RWPE2 (cell line): Measurements from ENCODE around the gene SSC5D.
A peak's percentile ranks its signal among the peaks of the same experiment; 100 is the strongest.

Experiments
- ATAC-seq: fragments of 200-7000 bp; cut with Tn5 transposase; 3 replicates; pipeline ENCODE4 v1.9.1; 2021; ENCODE audit warnings: low read depth
- DNase-seq: peaks from one replicate; pipeline ENCODE4 v3.0.0-alpha.2; 2020; ENCODE audit warnings: low spot score
- H3K27ac ChIP-seq: fragments of 450-650 bp; 2 replicates; pipeline ENCODE4 v1.5.1; 2017; ENCODE audit warnings: mild to moderate bottlenecking; ENCODE audit not compliant: poor library complexity, severe bottlenecking
- H3K27me3 ChIP-seq: fragments of 250-450 bp; sonication (Bioruptor Pico); 2 replicates; pipeline ENCODE4 v1.5.1; 2021; ENCODE audit warnings: mild to moderate bottlenecking, moderate library complexity; ENCODE audit not compliant: insufficient read depth, poor library complexity, severe bottlenecking
- H3K36me3 ChIP-seq: fragments of 250-450 bp; sonication (Bioruptor Pico); 2 replicates; pipeline ENCODE4 v1.5.1; 2020; ENCODE audit warnings: low read depth, mild to moderate bottlenecking, moderate library complexity
- H3K4me1 ChIP-seq: fragments of 250-450 bp; sonication (Bioruptor Pico); 2 replicates; pipeline ENCODE4 v1.5.1; 2021; ENCODE audit warnings: mild to moderate bottlenecking, moderate library complexity; ENCODE audit not compliant: insufficient read depth, poor library complexity, severe bottlenecking
- H3K4me3 ChIP-seq: fragments of 250-450 bp; sonication (Bioruptor Pico); 2 replicates; pipeline ENCODE4 v1.5.1; 2021; ENCODE audit warnings: mild to moderate bottlenecking, moderate library complexity; ENCODE audit not compliant: severe bottlenecking
- H3K9me3 ChIP-seq: fragments of 250-450 bp; sonication (Bioruptor Pico); 2 replicates; pipeline ENCODE4 v1.5.1; 2021; ENCODE audit warnings: mild to moderate bottlenecking, moderate library complexity; ENCODE audit not compliant: severe bottlenecking
- TF ChIP-seq, protein P1 (sequence below): fragments of 450-650 bp; IDR thresholded peaks from one replicate; pipeline ENCODE4 v1.5.1; 2017; ENCODE audit warnings: mild to moderate bottlenecking, moderate library complexity; ENCODE audit not compliant: poor library complexity, severe bottlenecking

The SSC5D gene

DNA sequence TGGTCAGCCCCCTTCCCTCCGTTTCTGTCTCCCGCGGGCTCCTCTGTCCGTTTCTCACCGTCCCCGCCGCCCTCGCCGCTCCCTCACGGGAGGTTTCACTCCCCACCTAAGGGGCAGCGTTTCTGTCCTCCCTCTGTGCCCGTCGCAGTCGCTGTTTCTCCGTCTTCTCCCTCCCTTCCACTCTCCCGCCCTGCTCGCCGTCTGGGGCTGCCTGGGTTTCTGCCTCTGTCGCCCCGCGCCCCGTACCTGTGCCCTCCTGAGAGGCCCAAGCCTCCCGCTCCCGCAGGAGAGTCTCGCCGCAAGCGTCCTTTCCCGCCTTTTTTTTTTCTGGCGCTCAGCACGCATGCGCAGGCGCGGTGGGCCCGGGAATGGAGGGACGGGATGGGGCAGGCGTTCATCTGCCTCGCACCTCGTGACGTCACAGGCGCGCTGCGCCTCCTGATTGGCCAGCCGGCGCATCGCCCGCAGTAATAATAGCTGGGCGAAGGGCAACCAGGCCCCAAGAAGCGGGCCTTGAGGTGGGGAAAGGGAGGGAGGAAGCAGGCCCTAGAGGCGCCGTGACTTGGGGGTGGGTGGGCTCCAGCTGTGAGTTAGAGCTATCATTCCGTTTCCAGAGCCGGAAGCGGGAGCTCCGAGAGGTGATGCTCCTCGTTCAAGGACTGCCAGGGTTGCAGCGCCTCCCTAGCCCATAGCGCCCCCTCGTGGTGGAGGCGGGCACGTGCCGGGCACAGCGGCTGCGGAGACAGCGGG lies 15.4 kb downstream of the SSC5D start:
- DNase-seq (peak; percentile 90), ATAC-seq (peak; percentile 86)
- Histone ChIP-seq H3K4me3 (peak overlapping the region; percentile 14), H3K27me3 (no peaks in the 10 kb centered on the region), H3K9me3 (no peaks in the 10 kb centered on the region), H3K36me3 (no peaks in the 10 kb centered on the region), H3K4me1 (no peaks in the 10 kb centered on the region), H3K27ac (no peak overlapping the region)
- TF ChIP-seq, protein P1, sequence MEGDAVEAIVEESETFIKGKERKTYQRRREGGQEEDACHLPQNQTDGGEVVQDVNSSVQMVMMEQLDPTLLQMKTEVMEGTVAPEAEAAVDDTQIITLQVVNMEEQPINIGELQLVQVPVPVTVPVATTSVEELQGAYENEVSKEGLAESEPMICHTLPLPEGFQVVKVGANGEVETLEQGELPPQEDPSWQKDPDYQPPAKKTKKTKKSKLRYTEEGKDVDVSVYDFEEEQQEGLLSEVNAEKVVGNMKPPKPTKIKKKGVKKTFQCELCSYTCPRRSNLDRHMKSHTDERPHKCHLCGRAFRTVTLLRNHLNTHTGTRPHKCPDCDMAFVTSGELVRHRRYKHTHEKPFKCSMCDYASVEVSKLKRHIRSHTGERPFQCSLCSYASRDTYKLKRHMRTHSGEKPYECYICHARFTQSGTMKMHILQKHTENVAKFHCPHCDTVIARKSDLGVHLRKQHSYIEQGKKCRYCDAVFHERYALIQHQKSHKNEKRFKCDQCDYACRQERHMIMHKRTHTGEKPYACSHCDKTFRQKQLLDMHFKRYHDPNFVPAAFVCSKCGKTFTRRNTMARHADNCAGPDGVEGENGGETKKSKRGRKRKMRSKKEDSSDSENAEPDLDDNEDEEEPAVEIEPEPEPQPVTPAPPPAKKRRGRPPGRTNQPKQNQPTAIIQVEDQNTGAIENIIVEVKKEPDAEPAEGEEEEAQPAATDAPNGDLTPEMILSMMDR, result peak; percentile 94

DNA sequence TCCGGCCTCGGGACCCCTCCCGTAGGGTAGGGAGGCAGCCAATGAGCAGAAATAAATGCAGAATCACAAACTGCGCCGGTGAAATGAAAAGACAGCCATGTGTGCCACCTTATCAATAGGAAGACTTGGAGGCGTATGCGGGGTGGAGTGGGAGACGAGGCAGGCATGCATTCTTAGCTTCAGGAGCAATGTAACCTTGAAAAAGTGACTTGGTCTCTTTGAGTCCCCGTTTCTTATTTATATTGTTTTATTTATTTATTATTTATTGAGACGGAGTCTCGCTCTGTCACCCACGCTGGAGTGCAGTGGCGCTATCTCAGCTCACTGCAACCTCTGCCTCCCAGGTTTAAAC lies 16.0 kb downstream of the SSC5D start:
- no peak for DNase-seq
- H3K4me3 ChIP-seq, result no peak overlapping the region
- no peaks in the 10 kb centered on the region for H3K36me3 ChIP-seq
- no peaks in the 10 kb centered on the region for H3K9me3 ChIP-seq
- no peaks in the 10 kb centered on the region for H3K4me1 ChIP-seq
- ATAC-seq, result no peak
- TF ChIP-seq, protein P1, result peak; percentile 59
- no peaks in the 10 kb centered on the region for H3K27me3 ChIP-seq
- no peak overlapping the region for H3K27ac ChIP-seq

DNA sequence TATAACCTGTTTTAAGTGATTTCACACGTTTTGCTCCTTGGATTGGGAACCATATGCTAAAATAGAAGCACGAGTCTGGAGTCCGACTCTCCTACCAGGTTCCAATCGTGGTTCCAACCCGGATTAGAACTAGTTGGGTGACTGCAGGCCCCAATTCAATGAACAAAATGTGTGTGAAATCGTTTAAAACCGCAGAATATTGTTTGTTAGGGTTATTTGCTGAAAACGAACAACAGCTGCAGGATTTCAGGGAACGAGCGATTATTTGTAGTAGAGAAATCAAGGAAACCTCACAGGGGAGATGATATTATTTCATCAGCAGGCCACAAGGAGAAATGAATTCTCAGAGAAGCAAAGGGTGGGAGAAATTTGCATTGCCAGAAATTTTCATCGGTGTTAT lies 16.7 kb downstream of the SSC5D start:
- no peak for DNase-seq
- Histone ChIP-seq H3K4me1 (no peaks in the 10 kb centered on the region), H3K27me3 (no peaks in the 10 kb centered on the region), H3K27ac (no peak overlapping the region), H3K9me3 (no peaks in the 10 kb centered on the region), H3K4me3 (no peak overlapping the region), H3K36me3 (no peaks in the 10 kb centered on the region)
- ATAC-seq, result no peak
- TF ChIP-seq, protein P1, result no peak

DNA sequence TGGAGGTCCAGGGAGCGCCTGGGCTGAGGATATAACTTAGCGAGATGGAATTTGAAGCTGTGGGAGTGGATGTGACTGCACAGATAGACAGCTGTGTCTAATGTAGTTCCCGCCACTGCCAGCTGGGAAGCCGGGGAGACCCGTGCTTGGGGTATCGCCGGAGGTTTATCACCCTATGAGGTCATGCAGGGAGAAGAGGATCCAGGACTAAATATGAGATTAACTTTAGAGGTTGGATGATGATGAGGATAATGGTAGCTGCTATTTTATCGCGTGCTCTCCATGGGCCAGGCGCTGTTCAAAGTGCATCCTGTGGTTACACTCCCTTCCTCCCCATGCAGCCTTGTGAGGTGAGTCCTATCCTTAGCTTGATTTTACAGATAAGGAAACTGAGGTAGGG lies 19.9 kb downstream of the SSC5D start:
- H3K36me3 ChIP-seq, result no peaks in the 10 kb centered on the region
- no peak overlapping the region for H3K4me3 ChIP-seq
- TF ChIP-seq, protein P1, result no peak
- no peak overlapping the region for H3K27ac ChIP-seq
- ATAC-seq (no peak), DNase-seq (no peak)
- H3K4me1 ChIP-seq, result no peaks in the 10 kb centered on the region
- no peaks in the 10 kb centered on the region for H3K9me3 ChIP-seq
- no peaks in the 10 kb centered on the region for H3K27me3 ChIP-seq

DNA sequence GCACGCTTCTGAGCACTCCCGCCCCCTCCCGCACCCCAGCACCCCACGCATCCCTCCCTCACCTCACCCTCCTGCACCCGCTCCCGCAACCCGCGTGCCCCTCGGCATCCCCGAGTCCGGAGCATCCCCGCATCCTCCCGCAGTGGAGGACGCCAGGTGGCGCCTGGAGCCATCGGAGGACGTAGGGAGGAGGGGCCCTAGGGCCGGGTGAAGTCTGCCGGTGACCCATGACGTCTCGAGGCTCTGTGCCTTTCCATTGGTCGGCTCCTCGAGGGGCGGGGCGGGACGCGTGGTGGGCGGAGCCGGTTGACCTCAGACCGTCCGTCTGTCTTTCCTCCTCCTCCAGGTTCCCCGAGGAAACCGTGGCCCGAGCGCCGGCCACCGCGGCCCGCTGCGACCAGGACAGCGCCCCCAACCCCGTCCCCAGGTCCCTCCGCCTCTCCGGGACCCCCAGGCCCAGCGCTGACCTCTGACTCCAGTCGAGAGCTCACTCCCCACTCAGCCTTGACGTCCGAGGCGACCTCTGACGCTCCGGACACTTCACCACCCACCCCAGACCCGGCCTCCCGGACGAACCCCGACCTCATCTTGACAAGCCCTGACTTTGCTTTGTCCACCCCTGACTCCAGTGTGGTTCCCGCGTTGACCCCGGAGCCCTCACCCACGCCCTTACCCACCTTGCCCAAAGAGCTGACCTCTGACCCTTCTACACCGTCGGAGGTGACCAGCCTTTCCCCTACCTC lies 28.8 kb downstream of the SSC5D start:
- peak; percentile 96 for ATAC-seq
- TF ChIP-seq, protein P1, result peak; percentile 94
- no peaks in the 10 kb centered on the region for H3K4me1 ChIP-seq
- no peaks in the 10 kb centered on the region for H3K27me3 ChIP-seq
- H3K9me3 ChIP-seq, result no peaks in the 10 kb centered on the region
- H3K36me3 ChIP-seq, result no peaks in the 10 kb centered on the region
- peak overlapping the region; percentile 26 for H3K4me3 ChIP-seq
- H3K27ac ChIP-seq, result no peak overlapping the region
- DNase-seq, result peak; percentile 88
